Dedifferentiated amniotic fluid mesenchymal stem cell (primary cell): Measurements from ENCODE around the gene EMP1.
A peak's percentile ranks its signal among the peaks of the same experiment; 100 is the strongest.

Source experiments
- DNase-seq: peaks from one replicate; pipeline ENCODE4 v3.0.0-alpha.2; 2016; ENCODE audit errors: extremely low spot score

The EMP1 gene

DNA sequence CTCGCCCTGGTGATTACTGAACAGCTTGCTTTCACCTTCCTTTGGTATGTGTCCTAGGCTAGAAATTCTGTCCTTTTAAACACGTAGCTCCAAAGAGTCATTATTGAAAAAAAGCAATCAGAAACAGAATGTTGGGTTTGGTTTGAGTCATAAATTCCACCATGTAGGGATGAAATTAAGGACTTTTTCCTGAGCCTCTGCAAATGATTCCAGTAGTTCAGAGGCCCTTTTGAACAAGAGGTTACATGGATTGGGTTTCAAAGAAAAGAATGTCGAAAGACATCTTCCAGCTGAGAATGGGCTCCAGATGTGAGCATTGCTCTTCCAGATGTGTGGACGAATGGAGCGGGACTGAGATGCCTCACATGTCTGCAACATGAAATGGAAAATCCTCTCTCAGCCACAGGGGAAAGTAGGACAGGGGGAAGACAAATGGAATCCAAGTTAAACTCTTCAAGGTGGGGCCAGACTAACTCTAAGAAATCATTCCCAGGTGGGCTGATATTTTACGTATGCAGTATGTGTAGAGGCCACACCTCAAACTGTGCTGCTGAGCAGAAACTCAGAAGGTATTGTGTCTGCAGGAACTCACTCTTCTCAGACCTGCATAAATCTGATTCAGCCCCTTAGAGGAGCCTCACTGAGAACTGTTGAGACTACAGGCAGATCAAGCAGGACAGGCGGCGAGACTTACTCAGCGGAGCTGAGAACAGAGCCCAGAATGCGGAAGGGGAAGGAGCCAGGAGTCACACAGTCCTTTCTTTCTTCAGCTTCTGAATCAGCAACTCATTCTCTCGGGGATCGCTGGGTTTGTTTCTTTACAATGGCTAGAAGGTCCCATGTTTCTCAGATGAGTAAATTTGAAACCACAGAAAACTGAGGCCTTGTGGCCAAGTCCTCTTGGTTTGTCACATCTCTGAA, 23.3 kb upstream of the EMP1 start:
- DNase-seq, result peak; percentile 85

DNA sequence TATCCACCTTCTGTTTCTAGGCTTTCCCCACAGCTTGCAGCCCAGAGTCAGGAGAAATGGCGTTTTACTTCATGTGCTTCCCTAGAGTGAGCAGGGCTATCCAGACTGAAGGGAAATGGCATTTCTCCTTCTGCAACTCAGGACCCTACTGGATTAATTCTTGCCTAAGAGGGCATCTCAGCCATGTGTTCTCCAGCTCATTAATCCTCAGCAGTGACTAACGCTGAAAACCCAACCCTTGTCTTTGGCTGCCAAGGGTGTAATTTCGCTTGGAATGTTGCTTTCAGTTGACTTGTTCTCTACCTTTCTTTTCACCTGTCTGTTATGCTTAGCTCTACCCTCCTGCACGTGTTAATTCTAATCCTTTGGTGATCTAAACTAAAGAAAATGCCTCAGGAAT, 21.0 kb upstream of the EMP1 start:
- DNase-seq, result no peak

DNA sequence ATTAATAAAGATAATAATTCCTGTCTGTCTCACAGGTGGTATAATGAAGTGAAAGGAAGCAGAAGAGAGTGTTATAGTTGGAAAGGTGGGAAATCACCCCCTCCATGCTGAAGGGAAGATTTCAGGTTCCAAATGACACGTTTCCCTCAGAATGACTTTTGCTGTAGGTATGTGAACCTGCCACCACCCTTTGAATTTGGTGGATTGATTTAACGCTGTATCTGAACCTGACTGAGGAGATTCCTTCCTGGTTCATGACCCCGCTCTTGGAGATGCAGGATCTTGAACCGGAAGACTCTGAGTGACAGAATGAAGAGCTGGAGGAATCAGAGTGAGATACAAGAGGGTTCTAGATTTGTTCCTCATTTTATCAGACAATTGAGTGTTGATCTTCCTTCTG, 20.3 kb upstream of the EMP1 start:
- no peak for DNase-seq

DNA sequence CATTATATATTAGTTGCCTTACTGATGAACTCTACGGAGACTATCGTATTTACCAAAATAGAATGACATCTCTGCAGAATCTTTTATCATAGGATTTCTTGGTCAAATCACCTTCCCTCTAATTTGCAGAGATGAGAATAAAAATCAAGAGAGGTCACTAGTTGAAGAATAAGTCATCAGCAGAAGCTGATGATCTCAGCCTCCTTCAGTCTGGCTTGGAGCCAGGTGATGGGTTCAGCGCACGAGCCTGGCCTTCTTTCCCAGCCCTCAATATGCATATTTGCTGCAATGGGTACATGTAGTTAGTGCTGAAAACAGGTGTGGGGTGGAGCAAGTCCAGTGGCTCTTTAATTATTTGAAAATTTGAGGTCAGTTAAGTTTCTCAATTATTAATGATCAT, 19.2 kb upstream of the EMP1 start:
- DNase-seq, result no peak

DNA sequence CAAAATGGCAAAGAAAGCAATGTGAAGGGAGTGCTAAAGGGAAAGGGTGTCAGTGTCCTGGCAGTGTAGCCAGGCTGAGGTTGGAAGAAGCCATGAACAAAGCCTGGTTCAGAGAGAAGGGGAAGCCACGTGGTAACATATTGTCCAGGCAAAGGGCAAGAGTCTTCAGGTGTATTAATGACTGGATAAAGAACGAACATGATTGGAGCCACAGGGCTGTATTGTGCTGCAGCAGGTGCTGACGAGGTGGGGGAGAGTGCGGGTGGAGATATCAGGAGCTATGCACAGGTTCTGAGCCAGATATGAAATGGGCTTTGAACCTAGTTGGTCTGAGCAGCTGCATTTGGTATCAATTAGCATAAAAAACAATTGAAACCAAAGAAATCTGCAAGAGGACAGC, 18.6 kb upstream of the EMP1 start:
- DNase-seq, result no peak

DNA sequence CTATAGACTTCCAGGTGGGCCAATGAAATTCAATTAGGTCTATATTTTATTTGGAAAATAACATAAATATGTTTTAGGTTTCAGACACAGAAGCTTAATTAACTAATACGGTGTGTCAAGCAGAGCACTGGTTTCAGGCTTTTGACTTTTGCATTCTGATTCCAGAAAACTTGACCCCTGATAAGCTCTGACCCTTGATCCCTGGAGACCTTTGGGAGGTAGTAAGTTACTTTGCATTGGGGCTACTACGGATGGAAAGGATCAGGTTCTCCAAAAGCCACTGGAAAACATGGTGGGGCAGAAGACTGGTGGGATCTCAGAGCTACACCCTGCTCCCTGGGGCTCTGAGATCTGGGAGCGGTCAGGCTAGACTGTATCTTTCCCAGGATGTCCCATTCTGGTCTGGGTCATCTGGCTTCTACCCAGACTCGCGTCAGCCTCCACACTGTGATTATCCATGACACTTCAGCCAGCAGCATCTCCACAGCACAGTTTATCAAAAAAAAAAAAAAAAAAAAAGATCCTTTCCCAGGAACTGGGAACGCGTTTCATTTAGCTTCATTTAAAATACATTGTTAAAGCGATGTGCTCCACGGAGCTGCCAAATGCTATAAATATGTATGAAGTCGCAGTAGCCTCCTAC, 17.8 kb upstream of the EMP1 start:
- DNase-seq, result no peak

DNA sequence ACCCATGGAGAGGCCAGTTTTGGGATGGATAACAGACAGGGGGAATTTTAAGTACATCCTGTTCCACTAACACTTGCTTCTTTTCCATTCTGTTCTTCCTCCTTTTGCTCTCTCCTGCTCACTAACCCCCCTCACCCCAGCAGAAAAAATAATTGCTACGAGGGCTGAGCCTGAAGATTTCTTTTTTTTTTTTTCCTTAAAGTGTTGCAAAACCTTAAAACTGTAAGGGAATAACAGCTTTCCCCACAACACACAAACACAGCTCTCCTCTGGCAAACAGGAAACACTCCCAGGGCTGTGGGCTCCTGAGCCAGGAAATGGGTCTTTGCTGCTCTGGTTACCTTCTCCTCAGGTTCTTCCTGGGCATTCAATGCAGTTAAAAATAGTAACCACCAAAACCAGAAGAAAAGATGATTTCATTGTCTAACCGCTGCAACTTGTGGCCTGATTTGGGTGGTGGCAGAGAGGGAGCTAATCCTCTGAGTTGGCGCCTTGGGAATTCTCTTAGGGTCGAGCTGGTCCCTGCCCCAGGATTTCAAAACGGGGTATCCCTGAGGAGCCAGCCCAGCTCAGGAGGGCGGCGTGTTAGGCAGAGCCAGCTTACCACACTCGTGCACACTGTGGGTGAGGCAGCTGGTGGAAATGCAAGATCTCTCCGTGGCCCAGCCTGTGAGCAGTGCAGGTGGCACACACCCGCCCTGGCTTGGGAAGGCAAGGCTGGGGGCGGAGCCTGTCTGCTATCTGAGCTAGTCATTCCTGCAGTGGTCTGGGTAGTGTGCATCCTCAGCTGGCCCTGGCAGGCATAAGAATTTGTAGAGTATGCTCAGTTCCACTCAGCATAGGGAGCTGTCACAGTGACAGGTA, 17.1 kb upstream of the EMP1 start:
- no peak for DNase-seq

DNA sequence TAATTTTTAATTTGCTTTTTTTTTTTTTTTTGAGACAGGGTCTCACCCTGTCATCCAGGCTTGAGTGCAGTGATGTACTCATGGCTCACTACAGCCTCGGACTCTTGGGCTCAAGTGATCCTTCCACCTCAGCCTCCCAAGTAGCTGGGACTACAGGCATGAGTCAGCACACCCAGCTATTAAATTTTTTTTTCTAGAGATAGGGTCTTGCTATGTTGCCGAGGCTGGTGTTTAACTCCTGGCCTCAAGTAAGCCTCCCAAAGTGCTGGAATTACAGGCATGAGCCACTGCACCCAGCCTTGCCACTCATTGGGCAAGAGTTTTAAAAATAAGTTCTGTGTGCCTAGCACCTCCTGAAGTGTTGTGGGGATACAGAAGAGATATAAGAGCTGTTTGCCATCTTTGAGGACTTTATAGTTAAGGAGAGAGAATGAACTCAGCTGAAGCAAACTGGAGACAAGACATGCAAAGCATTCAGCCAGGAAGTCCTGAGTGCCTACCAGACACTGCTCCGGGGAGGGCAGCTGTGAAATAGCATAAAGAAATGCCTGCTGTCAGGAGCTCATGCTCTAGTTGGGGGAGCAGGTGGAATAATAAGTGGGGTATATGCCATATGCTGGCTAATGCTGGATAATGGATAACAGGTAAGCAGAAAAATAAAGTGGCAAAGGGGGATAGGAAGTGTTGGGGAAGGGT, 15.0 kb upstream of the EMP1 start:
- DNase-seq, result no peak

DNA sequence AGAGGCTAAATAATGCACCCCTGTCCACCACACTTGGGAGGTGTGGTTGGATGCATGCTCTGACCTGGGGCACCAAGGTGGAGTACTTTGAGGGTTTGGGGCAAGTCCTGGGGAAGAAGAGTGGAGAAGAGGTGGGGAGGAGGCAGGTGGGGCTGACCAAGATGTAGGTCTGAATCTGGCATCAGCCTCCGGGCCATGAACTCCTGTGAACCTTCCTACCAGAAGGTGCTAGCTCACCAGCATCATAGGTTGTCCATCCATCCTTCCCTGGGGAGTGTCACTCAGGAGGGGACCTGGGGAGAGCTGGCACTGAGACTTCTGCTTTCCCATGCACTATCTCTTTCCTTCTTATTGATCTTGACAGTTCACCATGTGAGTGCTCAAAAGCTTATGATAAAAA, 13.6 kb upstream of the EMP1 start:
- DNase-seq, result no peak

DNA sequence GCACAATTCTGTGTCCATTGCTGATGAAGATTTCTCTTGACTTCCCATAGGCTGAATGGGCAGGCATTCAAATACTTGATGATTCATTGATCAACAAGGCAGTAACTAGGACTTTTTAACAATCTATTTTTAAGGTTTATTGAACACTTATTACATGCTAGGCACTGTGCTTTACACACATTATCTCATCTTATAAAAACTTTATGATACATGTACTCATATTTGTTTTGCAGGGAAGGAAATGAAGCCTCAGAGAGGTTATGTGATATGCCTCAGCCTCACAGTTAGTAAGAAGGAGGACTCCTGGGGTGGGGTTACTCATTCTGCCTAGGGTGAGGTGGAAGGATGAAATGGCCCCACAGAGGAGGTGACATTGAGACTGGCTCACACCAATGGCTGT, 12.9 kb upstream of the EMP1 start:
- DNase-seq, result no peak

DNA sequence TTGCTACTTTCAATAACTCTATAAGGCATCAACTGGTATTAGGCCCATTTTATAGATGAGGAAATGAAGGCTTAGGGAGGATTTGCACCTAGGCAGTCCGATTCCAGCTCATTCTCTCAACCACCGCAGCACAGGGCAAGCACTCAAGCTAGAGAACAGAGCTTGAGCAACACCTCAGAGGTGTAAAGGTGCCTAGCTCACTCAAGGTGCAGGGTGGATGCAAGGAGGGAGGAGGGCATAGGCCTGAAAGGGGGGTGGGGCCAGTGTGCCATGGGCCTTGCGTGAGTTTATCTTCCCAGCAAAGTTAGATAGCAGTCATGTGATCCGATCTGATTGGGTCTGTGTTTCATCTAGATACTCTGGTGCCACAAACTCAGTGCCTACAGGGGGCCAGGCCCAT, 10.2 kb upstream of the EMP1 start:
- no peak for DNase-seq

DNA sequence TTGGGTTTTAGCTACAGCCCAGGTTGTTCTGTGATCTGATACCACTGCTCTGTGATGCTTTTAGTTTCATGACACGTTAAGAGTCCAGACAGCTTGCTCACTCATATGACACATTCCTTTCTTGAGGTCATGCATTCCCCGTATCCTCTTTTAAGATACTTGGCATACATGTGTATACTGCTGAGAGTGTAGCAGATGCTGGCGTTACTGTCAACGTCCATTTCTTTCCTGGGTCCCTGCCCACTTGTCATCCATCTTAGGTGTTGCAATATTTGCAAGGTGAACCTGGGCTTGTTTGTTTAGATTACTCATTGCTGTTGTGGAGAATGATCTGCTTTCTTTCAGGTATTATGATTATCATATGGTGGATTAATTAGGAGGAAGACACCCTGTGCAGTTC, 9.1 kb upstream of the EMP1 start:
- DNase-seq, result no peak

DNA sequence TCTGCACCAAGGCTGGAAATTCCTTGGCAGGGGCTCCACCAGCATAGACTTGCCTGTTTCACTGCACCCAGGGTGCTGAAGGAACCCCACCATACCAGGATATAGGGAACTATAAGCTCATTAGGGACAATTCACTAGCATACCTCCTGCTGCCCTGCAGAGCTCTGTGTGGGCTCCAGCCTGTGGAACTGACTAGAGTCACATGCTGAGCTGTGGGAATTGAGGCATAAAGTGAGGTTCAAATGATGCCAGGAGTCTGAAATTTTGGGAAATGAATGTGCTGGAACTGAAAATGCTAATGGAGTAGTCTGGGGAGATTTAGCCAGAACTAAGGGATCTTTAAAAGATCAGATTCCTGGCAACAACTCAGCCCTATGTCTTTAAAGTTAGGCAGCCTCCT, 7.3 kb upstream of the EMP1 start:
- DNase-seq, result no peak

DNA sequence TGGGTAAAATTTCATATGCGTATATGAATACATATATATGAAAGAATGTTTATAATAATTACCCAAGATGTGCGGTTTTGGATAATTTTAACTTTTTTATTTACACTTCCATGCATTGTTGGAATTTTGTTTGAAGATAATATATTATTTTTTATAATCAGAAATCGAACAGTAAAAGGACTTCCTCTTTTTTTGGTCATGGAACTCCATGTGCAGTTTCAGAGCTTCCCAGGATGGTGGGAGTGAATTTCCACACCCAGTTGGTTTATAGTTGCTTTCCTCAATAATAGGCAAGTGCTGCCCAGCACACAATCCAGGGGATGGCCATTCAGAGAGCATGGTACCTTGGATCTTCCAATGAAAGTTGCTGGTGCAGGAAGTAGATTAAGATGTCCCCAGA, 6.3 kb upstream of the EMP1 start:
- no peak for DNase-seq

DNA sequence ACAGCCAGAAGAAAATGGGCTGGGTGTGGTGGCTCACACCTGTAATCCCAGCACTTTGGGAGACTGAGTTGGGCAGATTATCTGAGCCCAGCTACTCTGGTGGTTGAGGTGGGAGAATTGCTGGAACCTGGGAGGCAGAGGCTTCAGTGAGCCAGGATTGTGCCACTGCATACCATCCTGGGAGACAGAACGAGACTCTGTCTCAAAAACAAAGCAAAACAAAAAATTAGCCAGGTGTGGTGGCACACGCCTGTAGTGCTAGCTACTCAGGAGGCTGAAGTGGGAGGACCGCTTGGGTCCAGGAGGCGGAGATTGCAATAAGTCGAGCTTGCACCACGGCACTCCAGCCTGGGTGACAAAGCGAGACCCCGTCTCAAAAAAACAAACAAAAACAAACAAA, 3.8 kb upstream of the EMP1 start:
- no peak for DNase-seq

DNA sequence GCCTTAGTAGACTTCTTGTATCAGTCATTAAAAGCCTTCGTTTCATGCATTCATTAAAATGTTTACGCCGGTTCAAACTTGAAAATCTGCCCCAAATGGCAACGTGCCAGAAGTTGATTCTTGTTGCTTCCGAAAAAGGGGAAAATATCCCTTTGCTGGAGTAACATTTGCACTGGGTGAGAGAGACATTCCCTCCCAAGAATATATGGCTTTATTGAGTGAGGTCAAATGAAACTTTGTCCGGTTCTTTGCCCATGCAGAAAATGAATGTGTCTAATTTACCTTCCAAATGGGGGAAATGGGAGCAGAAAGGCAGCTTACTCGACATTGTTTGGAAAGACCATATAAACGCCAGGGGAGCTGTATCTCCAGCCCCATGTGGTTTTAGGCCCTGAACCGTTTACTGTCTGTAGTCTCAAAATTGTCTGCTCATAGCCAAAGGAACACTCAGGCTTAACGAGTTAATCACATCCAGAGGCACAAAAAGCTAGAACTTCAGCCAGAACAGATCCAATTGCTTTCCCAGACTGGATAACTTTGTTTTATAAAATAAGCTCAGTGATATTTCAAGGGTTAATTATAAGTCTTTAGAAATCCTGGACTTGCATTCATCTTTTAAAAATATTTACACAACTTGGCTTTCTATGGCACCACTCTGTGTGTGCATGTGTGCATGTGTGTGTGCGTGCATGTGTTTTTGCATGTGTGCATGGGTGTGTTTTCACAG, 2.9 kb upstream of the EMP1 start:
- no peak for DNase-seq

DNA sequence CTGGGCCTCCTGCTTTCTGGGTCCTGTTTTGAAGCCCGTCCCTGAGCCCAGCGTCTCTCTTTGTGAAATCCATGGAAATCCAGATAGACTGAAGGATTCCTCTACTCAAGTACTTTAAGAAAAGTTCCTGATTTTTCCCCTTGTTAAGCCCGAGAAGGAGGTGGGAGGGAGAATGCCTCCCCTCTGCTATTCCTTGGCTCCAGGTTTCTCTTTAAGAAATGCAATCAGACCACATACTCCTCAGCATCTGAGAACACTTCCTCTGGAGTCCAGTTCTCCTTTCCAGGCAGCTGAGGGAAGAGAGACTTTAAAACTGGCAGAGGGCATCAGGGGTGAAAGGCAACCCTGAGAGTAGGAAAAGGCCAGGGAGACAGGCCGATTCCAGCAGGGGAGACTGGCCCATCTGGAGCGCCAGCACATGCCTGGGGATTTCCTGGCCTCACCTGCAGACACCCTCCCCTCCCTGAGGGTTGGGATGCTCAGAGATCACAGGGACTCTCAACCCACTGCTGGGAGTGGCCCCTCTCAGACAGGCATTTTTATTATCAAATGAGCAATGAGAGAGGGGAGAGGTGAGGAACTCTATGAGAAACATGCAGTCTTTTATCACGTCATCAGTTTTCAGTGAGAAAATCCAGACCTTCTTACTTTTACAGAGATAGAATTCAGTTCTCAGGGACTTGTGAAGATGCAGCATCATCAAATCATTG, 2.0 kb upstream of the EMP1 start:
- DNase-seq, result no peak

DNA sequence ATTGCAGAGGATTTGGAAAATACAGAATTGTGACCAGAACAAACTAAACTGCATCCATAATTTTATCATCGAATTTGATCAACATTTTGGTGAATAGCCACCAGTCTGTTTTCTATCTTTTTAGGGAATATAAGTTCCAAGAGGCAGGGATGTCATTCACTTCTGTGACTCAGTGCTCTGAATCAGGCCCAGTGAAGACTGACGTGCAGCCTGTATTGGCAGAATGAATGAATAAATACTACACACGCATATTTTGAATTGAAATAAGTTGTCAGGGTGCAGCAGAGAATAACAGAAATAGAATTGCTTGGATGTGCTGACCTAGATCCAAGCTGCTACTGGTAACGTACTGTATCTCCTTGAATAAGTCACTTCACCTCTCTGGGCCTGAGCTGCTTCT, 1.3 kb upstream of the EMP1 start:
- DNase-seq, result no peak

DNA sequence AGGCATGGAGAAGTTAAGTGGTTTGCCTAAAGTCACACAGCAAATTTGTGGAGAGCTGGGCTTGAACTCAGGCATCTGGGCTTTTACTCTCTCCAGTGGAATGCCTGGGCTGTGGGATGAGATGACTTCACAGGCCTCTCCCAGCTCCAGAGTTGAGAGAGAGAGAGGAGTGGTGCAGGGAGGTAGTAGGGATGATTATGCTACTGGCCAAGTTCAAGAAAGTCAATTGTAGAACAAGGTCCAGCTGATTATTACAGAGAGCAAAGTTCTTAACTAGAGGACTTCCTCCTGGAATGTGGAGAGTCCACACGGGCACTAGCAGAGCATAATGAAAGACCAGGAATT, 769 bp upstream of the EMP1 start:
- DNase-seq, result peak; percentile 36

DNA sequence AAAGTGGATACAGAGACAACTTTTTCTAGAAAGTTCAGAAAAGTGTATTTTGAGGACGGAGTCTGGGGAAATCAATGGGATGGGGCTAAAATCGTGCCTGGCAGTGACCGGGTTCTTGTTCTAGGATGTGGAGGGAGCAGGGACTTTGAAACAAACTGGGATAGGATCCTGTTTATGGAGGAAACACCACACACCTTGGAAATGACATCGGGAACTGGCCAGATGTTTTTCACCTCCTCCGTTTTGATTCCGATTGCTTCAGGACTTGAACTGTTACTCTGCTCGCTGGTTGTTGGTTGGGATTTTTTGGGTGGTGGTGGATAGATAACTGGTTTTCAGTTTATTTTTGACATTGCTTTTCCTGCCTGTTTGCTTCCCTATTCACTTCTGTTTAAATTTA, 506 bp downstream of the EMP1 start:
- no peak for DNase-seq
